Measurements from ENCODE around the gene C12orf54.

Gene C12orf54

GRCh38 chr12:48445538-48445937, 36.8 kb upstream of the C12orf54 start:
- H3K9me3 ChIP-seq (replicated peaks; ENCODE audit: insufficient read depth, low read length): no peaks in the 10 kb centered on the region
- no peaks in the 10 kb centered on the region for H4K20me1 ChIP-seq (ENCODE audit: insufficient read depth, low read length)
- H3K4me1 ChIP-seq (ENCODE audit: low read length): no peaks in the 10 kb centered on the region
- H2AFZ ChIP-seq (ENCODE audit: low read length): no peak overlapping the region
- H3K4me3 ChIP-seq (ENCODE audit: low read length): no peak overlapping the region
- no peaks in the 10 kb centered on the region for H3K36me3 ChIP-seq (replicated peaks; ENCODE audit: insufficient read depth, low read length)
- H3K27ac ChIP-seq (ENCODE audit: low read length): no peak overlapping the region
- H3F3A ChIP-seq (ENCODE audit: insufficient read depth, low read length): no peaks in the 10 kb centered on the region
- no peak overlapping the region for H3K9ac ChIP-seq (ENCODE audit: low read length)
- TF ChIP-seq CTCF (IDR thresholded peaks at IDR 0.05; ENCODE audit: low read length) (no peak), EZH2 (optimal IDR thresholded peaks at IDR 0.05; ENCODE audit: low read depth, low read length) (no peak), EZH2phosphoT487 (IDR thresholded peaks at IDR 0.05; ENCODE audit: low read length) (no peak)
- H3K4me2 ChIP-seq (ENCODE audit: low read depth, low read length): no peak overlapping the region
- H3K79me2 ChIP-seq (ENCODE audit: low read length): no peaks in the 10 kb centered on the region
- no peak for DNase-seq
- no peaks in the 10 kb centered on the region for H3K27me3 ChIP-seq (replicated peaks; ENCODE audit: insufficient read depth, low read length)
- H3K9me2 ChIP-seq (replicated peaks; ENCODE audit: insufficient read depth, low read length): no peaks in the 10 kb centered on the region

GRCh38 chr12:48446161-48446776, 36.0 kb upstream of the C12orf54 start:
- Histone ChIP-seq H3K27me3 (replicated peaks; ENCODE audit: insufficient read depth, low read length) (no peaks in the 10 kb centered on the region), H3K4me3 (ENCODE audit: low read length) (no peak overlapping the region), H4K20me1 (ENCODE audit: insufficient read depth, low read length) (no peaks in the 10 kb centered on the region), H3K27ac (ENCODE audit: low read length) (no peak overlapping the region), H3F3A (ENCODE audit: insufficient read depth, low read length) (no peaks in the 10 kb centered on the region), H3K4me1 (ENCODE audit: low read length) (no peaks in the 10 kb centered on the region), H3K9me2 (replicated peaks; ENCODE audit: insufficient read depth, low read length) (no peaks in the 10 kb centered on the region), H3K79me2 (ENCODE audit: low read length) (no peaks in the 10 kb centered on the region), H3K36me3 (replicated peaks; ENCODE audit: insufficient read depth, low read length) (no peaks in the 10 kb centered on the region), H3K4me2 (ENCODE audit: low read depth, low read length) (no peak overlapping the region), H3K9ac (ENCODE audit: low read length) (no peak overlapping the region), H3K9me3 (replicated peaks; ENCODE audit: insufficient read depth, low read length) (no peaks in the 10 kb centered on the region), H2AFZ (ENCODE audit: low read length) (no peak overlapping the region)
- no peak for DNase-seq
- no peak for TF ChIP-seq EZH2phosphoT487 (IDR thresholded peaks at IDR 0.05; ENCODE audit: low read length)
- TF ChIP-seq EZH2 (optimal IDR thresholded peaks at IDR 0.05; ENCODE audit: low read depth, low read length): no peak
- TF ChIP-seq CTCF (IDR thresholded peaks at IDR 0.05; ENCODE audit: low read length): no peak

- Histone ChIP-seq H3K27me3 (replicated peaks; ENCODE audit: insufficient read depth, low read length) (no peaks in the 10 kb centered on the region), H3F3A (ENCODE audit: insufficient read depth, low read length) (no peaks in the 10 kb centered on the region), H3K9ac (ENCODE audit: low read length) (no peak overlapping the region), H3K27ac (ENCODE audit: low read length) (no peak overlapping the region), H3K4me1 (ENCODE audit: low read length) (no peaks in the 10 kb centered on the region), H2AFZ (ENCODE audit: low read length) (no peak overlapping the region), H3K79me2 (ENCODE audit: low read length) (no peaks in the 10 kb centered on the region), H4K20me1 (ENCODE audit: insufficient read depth, low read length) (no peaks in the 10 kb centered on the region), H3K4me3 (ENCODE audit: low read length) (no peak overlapping the region), H3K9me2 (replicated peaks; ENCODE audit: insufficient read depth, low read length) (no peaks in the 10 kb centered on the region), H3K9me3 (replicated peaks; ENCODE audit: insufficient read depth, low read length) (no peaks in the 10 kb centered on the region), H3K36me3 (replicated peaks; ENCODE audit: insufficient read depth, low read length) (no peaks in the 10 kb centered on the region), H3K4me2 (ENCODE audit: low read depth, low read length) (no peak overlapping the region)
- TF ChIP-seq CTCF (IDR thresholded peaks at IDR 0.05; ENCODE audit: low read length) (no peak), EZH2phosphoT487 (IDR thresholded peaks at IDR 0.05; ENCODE audit: low read length) (no peak), EZH2 (optimal IDR thresholded peaks at IDR 0.05; ENCODE audit: low read depth, low read length) (no peak)
- DNase-seq: no peak
These were observed 34.5 kb upstream of the C12orf54 start for GRCh38 chr12:48447755-48448154.
